ENCODE results near the gene PLA2G2F. TPM values are rescaled to one million over a fixed set of nuclear protein-coding genes. Genes with fewer than 3 reads are reported as not detected.

The PLA2G2F gene
- total and polyA plus RNA-seq, 2 of the 13 experiments (the other 11 are each of a cell fraction or from before 2014, with no cell fraction given), result not detected

- Histone ChIP-seq H3K9ac (ENCODE audit: insufficient read depth, low read depth, low read length) (peak within 1 kb of the TSS; percentile 40; the same call in 1 of the 2 replicates), H3K27ac (ENCODE audit: extremely low read length, insufficient read depth, low read length) (no peak within 1 kb of the TSS), H3K36me3 (replicated peaks in 1 of 2; ENCODE audit: control insufficient read depth in 1 of 2, insufficient read depth in 2 of 2, low read length in 2 of 2) (no peaks in the 10 kb centered on the region), H3K9me3 (ENCODE audit: low read length) (no peaks in the 10 kb centered on the region), H3K4me1 (ENCODE audit: insufficient read depth, low read length) (peaks cover 34% of the 10 kb centered on the region), H3K4me2 (ENCODE audit: low read depth, low read length) (peak within 1 kb of the TSS; percentile 57), H3K4me3 (replicated peaks in 1 of 3; ENCODE audit: insufficient read depth in 1 of 3, low read depth in 2 of 3, low read length in 3 of 3) (peak within 1 kb of the TSS in 2 of 3 experiments; percentile 20 to 51; a peak in 2 of 6 replicates), H4K20me1 (ENCODE audit: insufficient read depth, low read length) (no peaks in the 10 kb centered on the region), H2AFZ (ENCODE audit: low read length) (no peak within 1 kb of the TSS), H3K79me2 (ENCODE audit: insufficient read depth, low read length) (no peaks in the 10 kb centered on the region), H3K27me3 (ENCODE audit: control insufficient read depth in 1 of 2, insufficient read depth in 2 of 2, low read length in 2 of 2) (peaks cover 2 to 52% of the 10 kb centered on the region in 2 experiments; a peak in 3 of 5 replicates)
- 33% methylated on average over 15 of the region's 52 CpGs for WGBS (ENCODE audit: low lambda C conversion rate)
- intact Hi-C loops (cut with micrococcal nuclease; ENCODE audit: unreplicated experiment), result no loop called here
- CTCF ChIA-PET (ENCODE audit: low intra/inter-chr PET ratio, low total read pairs), result interaction anchor here (0.5 kb wide), 1 partner anchor 212 kb away, joined by 3 read pairs; no protein-coding TSS in a partner anchor
- peak; percentile 13 for DNase-seq (ENCODE audit: low spot score)
- POLR2A ChIA-PET, result no interaction called here
- in situ Hi-C loops (cut with HindIII; ENCODE audit: extremely low pct_ligation_motif_present, low pct_unique_long_range_greater_than_20kb), result no loop called here
- FAIRE-seq, result no peak
- ATAC-seq, result peak; percentile 69
- BruUV-seq (replicated peaks), result no TSS peak
- TF ChIP-seq CHCHD3 (CRISPR knock-in tag; IDR thresholded peaks at IDR 0.05), result no peak
- no peak for TF ChIP-seq MBNL3 (CRISPR knock-in tag; conservative IDR thresholded peaks at IDR 0.05)
- no peak for TF ChIP-seq ZNF350 (CRISPR knock-in tag; IDR thresholded peaks at IDR 0.05; ENCODE audit: borderline replicate concordance, low read depth)
- TF ChIP-seq HDAC1 (CRISPR knock-in tag; IDR thresholded peaks at IDR 0.05), result peak; percentile 31; the same call in 1 of the 2 replicates
- TF ChIP-seq GRHL1 (CRISPR knock-in tag; conservative IDR thresholded peaks at IDR 0.05), result no peak
- TF ChIP-seq KDM6A (CRISPR knock-in tag; IDR thresholded peaks at IDR 0.05; ENCODE audit: low read depth), result no peak
- TF ChIP-seq RARA (CRISPR knock-in tag; IDR thresholded peaks at IDR 0.05), result peak; percentile 46
- TF ChIP-seq SNRNP70 (IDR thresholded peaks at IDR 0.05; ENCODE audit: low read depth, low read length), result no peak
- TF ChIP-seq ZNF335 (CRISPR knock-in tag; IDR thresholded peaks at IDR 0.05), result no peak
- TF ChIP-seq YEATS4 (CRISPR knock-in tag; IDR thresholded peaks at IDR 0.05; ENCODE audit: borderline replicate concordance), result no peak
- no peak for TF ChIP-seq MTF1 (CRISPR knock-in tag; IDR thresholded peaks at IDR 0.05)
- TF ChIP-seq XBP1 (CRISPR knock-in tag; IDR thresholded peaks at IDR 0.05), result no peak
- TF ChIP-seq TEF (CRISPR knock-in tag; IDR thresholded peaks at IDR 0.05), result no peak
- no peak for TF ChIP-seq ZNF337 (CRISPR knock-in tag; IDR thresholded peaks at IDR 0.05; ENCODE audit: borderline replicate concordance, low read depth)
- TF ChIP-seq NR2F6 (IDR thresholded peaks at IDR 0.05), result no peak
- 0 out of 2 replicates have a peak, but pooled peaks have one; percentile 25 for TF ChIP-seq NR2F6 (CRISPR knock-in tag; IDR thresholded peaks at IDR 0.05)
- TF ChIP-seq KAT2B (IDR thresholded peaks at IDR 0.05; ENCODE audit: borderline replicate concordance, low read depth, low read length), result no peak
- no peak for TF ChIP-seq E2F1 (CRISPR knock-in tag; IDR thresholded peaks at IDR 0.05)
- no peak for TF ChIP-seq NFIC (IDR thresholded peaks at IDR 0.05; ENCODE audit: low read length)
- no peak for TF ChIP-seq YEATS2 (CRISPR knock-in tag; IDR thresholded peaks at IDR 0.05; ENCODE audit: borderline replicate concordance)
- TF ChIP-seq TOPORS (CRISPR knock-in tag; IDR thresholded peaks at IDR 0.05), result no peak
- TF ChIP-seq EEA1 (CRISPR knock-in tag; IDR thresholded peaks at IDR 0.05; ENCODE audit: borderline replicate concordance), result no peak
Measured at GRCh38 chr1:20185834-20186782, 47.0 kb downstream of the PLA2G2F start, which contains the start of the genes PLA2G2C and UBXN10. PLA2G2C (minus strand) TSS chr1:20186518; CDS start chr1:20177363, 9,155 bp downstream. UBXN10 (plus strand) TSS chr1:20186096; CDS start chr1:20190562, 4,466 bp downstream.
